Esophagus squamous epithelium (tissue), 4 donors: ENCODE measurements around the gene FNDC3B.

Source experiments
- CTCF ChIP-seq, 6 experiments: fragments of 450-650 bp in 4 of 6; fragments of 200-600 bp in 2 of 6; sonication (generic) in 2 of 6; IDR thresholded peaks; one replicate each; pipeline ENCODE4 v1.5.1; 2016 to 2019; ENCODE audit warnings: antibody characterized with exemption in 6 of 6, mild to moderate bottlenecking in 4 of 6, moderate library complexity in 4 of 6
- POLR2A ChIP-seq, 4 donors: fragments of 450-650 bp; IDR thresholded peaks; one replicate each; pipeline ENCODE4 v1.6.1; 2017; ENCODE audit warnings: antibody characterized with exemption in 4 of 4, mild to moderate bottlenecking in 4 of 4, moderate library complexity in 3 of 4

- TF ChIP-seq CTCF (IDR thresholded peaks at IDR 0.05) (no peak), POLR2A (IDR thresholded peaks at IDR 0.05) (no peak)
Observed at GRCh38 chr3:172296248-172296974, 257.0 kb downstream of the FNDC3B start.
